HG03520 (cell line): Measurements from ENCODE around the gene DCAF11.

Experiments used
- ATAC-seq: cut with Tn5 transposase; IDR thresholded peaks from one replicate; pipeline ENCODE4 v1.9.1; 2021; ENCODE audit warnings: mild to moderate bottlenecking, moderate library complexity; ENCODE audit not compliant: unreplicated experiment

DCAF11 gene

GRCh38 chr14:24156840-24157239 lies 42.3 kb downstream of the DCAF11 start:
- no peak for ATAC-seq

- no peak for ATAC-seq
Measured at GRCh38 chr14:24157331-24157730, 42.8 kb downstream of the DCAF11 start.

DNA sequence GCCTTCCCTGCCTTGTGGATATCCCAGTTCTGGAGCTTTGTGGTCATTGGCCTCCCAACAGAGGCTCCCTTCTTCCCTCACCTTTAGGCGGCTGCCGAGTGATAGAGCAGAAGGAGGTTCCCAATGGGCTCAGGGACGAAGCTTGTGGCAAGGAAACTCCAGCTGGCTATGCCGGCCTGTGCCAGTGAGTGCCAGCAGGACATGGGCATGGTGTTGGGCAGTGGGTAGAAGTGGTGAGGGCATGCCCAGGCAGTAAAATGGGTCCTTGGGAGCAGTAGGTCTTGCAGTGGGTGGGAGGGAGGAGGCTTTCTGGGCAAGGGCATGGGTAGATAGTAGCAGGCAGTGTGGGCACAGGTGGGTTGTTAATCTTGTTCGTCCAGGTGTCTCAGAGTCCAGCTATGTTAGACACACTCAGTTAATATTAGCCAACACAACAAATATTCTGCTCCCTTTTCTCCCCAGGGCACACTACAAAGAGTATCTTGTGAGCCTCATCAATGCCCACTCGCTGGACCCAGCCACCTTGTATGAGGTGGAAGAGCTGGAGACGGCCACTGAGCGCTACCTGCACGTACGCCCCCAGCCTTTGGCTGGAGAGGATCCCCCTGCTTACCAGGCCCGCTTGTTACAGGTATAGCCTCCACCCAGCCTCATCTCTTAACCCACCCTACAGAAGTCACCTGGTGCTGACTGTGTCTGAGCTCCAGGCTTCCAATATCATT lies 45.4 kb downstream of the DCAF11 start:
- ATAC-seq, result no peak

- no peak for ATAC-seq
Measured at GRCh38 chr14:24160499-24160849, 45.9 kb downstream of the DCAF11 start.

DNA sequence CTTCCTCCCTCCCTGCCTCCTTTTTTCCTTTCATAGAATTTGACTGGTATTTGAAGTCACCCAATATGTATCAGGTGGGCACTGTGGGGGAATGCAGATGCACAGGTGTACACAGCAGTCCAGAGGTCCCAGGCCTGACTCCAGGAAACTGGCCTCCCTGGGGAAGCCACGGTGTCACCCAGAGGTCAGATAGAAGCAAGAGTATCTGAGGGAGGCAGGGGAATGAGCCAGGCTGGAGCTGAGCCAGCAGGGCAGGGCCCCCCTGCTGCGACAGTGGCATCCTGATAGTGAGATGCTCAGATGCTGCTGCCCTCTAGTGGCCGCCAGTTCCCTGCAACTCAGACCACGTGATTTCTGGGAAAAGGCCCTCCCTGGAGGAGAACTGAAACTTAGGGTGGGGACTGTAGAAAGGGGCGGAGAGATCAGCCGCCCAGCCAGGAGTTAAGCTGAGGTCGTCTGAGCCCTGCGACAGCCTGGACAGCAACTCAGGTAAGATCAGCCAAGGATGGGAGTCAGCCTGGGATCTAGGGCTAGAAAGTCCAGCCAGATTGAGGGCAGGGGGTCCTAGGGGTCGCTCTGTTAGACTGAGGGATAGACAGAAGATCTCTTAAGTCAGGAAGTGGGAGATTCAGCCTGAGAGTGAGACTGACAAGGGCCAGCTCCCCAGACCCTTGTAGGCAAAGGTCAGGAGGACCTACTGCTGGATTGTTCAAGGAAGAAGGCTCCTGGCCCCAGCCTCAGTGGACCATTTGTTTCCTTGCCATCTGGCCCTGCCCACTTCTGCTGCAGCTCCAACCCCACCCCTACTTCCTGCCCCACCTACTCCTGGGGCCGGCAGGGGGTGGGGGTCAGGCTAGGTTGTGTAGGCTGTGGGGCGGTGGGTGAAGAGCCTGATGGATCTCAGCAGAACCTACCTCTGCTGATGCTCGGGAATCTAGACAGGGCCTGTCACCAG lies 46.5 kb downstream of the DCAF11 start, which contains the start of gene IRF9:
IRF9 (plus strand) TSS at position 416 of the 955 bp plus-strand sequence. CDS start 880 bp downstream, outside the sequence.
- ATAC-seq, result peak; percentile 72

- no peak for ATAC-seq
Measured at GRCh38 chr14:24162093-24162492, 47.5 kb downstream of the DCAF11 start.

- no peak for ATAC-seq
Measured at GRCh38 chr14:24164518-24164991, 50.0 kb downstream of the DCAF11 start.

- no peak for ATAC-seq
Measured at GRCh38 chr14:24165785-24166184, 51.2 kb downstream of the DCAF11 start.

DNA sequence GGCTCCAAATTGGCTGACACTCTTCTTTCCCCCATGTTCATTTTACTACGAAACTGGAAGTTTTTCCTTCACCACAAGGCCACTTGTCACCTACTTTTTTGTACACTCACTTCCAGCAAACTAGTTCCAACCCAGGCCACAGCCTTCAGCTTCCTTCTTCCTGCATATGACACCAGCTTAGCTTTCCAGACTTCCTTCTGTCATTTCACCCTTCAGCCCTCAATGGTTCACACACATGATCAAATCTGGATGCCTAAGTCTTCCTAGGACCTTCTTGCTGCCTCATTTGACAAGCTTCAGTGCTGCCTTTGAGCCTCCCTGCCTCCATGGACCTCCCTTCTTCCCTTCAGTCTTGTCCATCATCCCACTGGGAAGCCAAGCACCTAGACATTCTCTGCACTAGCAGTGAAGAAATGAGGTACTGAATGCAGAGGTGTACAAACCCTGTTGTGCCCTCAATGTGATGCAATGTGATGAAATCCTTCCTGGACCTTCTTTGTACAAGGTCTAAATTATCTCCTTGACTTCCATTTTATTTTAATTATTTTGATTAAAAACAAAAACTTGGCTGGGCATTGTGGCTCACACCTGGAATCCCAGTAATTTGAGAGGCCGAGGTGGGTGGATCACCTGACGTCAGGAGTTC lies 53.0 kb downstream of the DCAF11 start:
- ATAC-seq, result no peak

GRCh38 chr14:24171422-24172260 lies 57.1 kb downstream of the DCAF11 start, which contains the start of gene REC8:
Gene REC8 (plus strand): TSS chr14:24172080. CDS start chr14:24172553, 473 bp downstream.
- ATAC-seq, result peak; percentile 64

- no peak for ATAC-seq
Measured at GRCh38 chr14:24172261-24172860, 57.8 kb downstream of the DCAF11 start.

DNA sequence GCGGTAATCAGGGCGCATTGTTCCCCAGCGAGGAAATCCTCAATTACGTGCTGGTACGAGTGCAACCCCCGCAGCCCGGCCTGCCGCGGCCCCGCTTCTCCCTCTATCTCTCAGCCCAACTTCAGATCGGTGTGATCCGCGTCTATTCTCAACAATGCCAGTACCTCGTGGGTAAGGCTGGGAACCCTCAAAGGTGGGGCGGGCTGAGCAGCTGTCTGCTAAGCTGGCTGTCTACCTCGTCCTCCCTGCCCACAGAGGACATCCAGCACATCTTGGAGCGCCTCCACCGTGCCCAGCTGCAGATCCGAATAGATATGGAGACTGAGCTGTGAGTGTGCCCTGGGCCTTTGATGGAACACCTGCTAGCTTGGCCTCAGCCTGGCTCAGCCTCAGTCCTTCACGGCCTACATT lies 58.3 kb downstream of the DCAF11 start:
- no peak for ATAC-seq
